ENCODE measurements around the gene SLC35A2.

The SLC35A2 gene

DNA sequence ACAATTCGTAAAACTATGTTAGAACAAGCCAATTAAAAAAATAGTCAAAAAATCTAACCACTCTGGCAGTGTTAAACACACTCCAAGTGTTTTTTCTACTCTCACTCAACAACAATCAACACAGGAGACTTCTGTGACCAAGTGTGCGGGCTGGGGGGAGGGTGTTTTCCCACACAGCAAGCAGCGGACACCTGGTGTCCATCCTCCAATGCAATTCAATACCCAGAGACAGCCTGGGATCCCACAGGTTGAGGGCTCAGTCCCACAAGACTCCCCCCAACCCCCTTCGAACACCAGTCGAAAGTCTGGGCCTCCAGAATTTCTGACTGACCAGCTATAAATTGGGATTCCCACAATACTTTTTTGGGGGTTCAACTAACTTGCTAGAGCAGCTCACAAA lies 15.7 kb upstream of the SLC35A2 start:
- TF ChIP-seq, protein P1, sequence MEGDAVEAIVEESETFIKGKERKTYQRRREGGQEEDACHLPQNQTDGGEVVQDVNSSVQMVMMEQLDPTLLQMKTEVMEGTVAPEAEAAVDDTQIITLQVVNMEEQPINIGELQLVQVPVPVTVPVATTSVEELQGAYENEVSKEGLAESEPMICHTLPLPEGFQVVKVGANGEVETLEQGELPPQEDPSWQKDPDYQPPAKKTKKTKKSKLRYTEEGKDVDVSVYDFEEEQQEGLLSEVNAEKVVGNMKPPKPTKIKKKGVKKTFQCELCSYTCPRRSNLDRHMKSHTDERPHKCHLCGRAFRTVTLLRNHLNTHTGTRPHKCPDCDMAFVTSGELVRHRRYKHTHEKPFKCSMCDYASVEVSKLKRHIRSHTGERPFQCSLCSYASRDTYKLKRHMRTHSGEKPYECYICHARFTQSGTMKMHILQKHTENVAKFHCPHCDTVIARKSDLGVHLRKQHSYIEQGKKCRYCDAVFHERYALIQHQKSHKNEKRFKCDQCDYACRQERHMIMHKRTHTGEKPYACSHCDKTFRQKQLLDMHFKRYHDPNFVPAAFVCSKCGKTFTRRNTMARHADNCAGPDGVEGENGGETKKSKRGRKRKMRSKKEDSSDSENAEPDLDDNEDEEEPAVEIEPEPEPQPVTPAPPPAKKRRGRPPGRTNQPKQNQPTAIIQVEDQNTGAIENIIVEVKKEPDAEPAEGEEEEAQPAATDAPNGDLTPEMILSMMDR (IDR thresholded peaks at IDR 0.05; ENCODE audit: borderline replicate concordance, insufficient read depth, low read depth, low read length): no peak

GRCh38 chrX:48924270-48924669 lies 12.8 kb upstream of the SLC35A2 start:
- TF ChIP-seq, protein P1 (IDR thresholded peaks at IDR 0.05; ENCODE audit: borderline replicate concordance, insufficient read depth, low read depth, low read length): no peak
- no peak overlapping the region for H3K4me3 ChIP-seq (ENCODE audit: low read depth, low read length)

More for the DNA sequence above, 15.7 kb upstream of the SLC35A2 start:
- no peak overlapping the region for H3K4me3 ChIP-seq (ENCODE audit: low read depth, low read length)

GRCh38 chrX:48923771-48924170 lies 12.3 kb upstream of the SLC35A2 start:
- TF ChIP-seq, protein P1 (IDR thresholded peaks at IDR 0.05; ENCODE audit: borderline replicate concordance, insufficient read depth, low read depth, low read length): no peak

GRCh38 chrX:48920718-48921104 lies 9.3 kb upstream of the SLC35A2 start:
- no peak overlapping the region for H3K4me3 ChIP-seq (ENCODE audit: low read depth, low read length)
- TF ChIP-seq, protein P1 (IDR thresholded peaks at IDR 0.05; ENCODE audit: borderline replicate concordance, insufficient read depth, low read depth, low read length): no peak

More at GRCh38 chrX:48923771-48924170, 12.3 kb upstream of the SLC35A2 start:
- no peak overlapping the region for H3K4me3 ChIP-seq (ENCODE audit: low read depth, low read length)

DNA sequence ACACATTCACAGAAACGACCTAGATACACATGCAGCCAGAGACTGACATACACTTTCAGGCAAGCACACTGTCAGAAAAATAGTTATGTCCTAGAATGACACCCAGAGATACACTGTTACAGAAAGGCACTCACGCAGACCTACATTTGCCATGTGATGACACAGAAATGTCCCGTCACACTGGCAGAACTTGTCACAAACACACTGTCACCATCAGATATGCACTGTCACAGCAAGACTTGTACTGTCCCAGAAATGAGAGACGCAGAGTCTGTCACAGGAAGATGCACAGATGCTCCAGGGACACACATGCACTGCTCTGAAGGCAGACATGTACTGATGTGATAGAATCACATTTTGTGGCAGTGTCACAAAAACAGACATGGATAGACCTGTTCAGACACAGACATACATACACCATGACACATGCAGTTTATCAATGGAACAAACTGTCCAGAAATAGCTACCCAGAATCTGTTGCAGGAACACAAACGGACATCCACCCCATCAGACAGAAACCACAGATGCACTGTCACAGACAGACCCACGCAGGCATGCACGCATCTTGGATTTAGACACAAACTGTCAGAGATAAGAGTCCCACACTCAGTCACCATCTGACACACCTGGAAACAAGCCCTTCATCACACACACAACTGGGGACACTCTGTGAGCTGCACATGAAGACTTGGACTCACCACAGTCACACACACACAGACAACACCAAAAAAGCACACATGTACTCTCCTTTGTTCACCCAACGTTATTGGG lies 8.7 kb upstream of the SLC35A2 start:
- TF ChIP-seq, protein P1 (IDR thresholded peaks at IDR 0.05; ENCODE audit: borderline replicate concordance, insufficient read depth, low read depth, low read length): no peak
- H3K4me3 ChIP-seq (ENCODE audit: low read depth, low read length): no peak overlapping the region

DNA sequence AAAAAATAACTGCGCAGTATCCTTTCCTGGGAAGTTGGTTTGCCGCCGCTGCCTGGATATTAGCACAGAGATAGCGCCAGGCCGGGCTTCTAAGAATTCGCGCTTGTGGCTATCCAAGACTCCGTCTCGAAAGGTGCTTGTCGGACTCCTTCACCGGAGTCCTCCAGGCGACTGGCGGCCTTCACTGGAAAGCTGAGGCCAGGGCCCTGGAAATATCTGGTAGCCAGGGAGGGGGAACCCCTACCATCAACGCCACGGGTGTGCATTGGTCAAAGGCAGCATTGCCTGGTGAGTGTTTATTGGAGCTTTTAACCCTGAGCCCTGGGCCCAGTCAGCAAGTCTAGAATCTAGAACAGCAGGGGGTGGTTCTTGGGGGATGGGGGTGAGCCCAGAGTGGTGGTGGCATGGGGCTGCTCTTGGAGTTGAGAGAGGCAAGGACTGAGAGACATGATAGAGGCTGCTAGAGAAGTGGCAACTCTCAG lies 8.0 kb upstream of the SLC35A2 start:
- TF ChIP-seq, protein P1 (IDR thresholded peaks at IDR 0.05; ENCODE audit: borderline replicate concordance, insufficient read depth, low read depth, low read length): no peak
- peak overlapping the region; percentile 46 for H3K4me3 ChIP-seq (ENCODE audit: low read depth, low read length)

All from GM12875 (cell line).